Activated CD4-positive, alpha-beta T cell treated with anti-CD3 and anti-CD28 coated beads for 36 hours (primary cell): ENCODE measurements around the gene UPK3BL1. TPM values are rescaled to one million over a fixed set of nuclear protein-coding genes. Genes with fewer than 3 reads are reported as not detected.
"Not testable (repeated sequence)": the region's sequence is repeated elsewhere in the genome, so short reads cannot be mapped to it uniquely, and the experiment has no call there.

Experiments used
- ATAC-seq: fragments of 200-7000 bp; cut with Tn5 transposase; one replicate; pipeline ENCODE4 v1.10.0; 2021; ENCODE audit warnings: mild to moderate bottlenecking, moderate library complexity
- CTCF ChIA-PET: fragments of 350-600 bp; sonication (Branson Sonifier 250); formaldehyde crosslinking; loops from one replicate; lab custom pipeline; 2021; ENCODE audit warnings: antibody characterized with exemption; lab: Charles Lee
- POLR2A ChIA-PET: fragments of 350-600 bp; sonication (Branson Sonifier 250); formaldehyde crosslinking; loops from one replicate; lab custom pipeline; 2021; ENCODE audit warnings: antibody characterized with exemption, inconsistent platforms; lab: Charles Lee
- DNase-seq: peaks from one replicate; pipeline ENCODE4 v3.0.0-alpha.2; 2020
- H3K27ac Mint-ChIP-seq: one replicate; pipeline ENCODE4 v1.8.0; 2021; ENCODE audit warnings: mixed read lengths
- H3K27me3 Mint-ChIP-seq: one replicate; pipeline ENCODE4 v1.8.0; 2021; ENCODE audit warnings: mixed read lengths
- H3K36me3 Mint-ChIP-seq: one replicate; pipeline ENCODE4 v1.8.0; 2021; ENCODE audit warnings: low read depth, mixed read lengths
- H3K4me1 Mint-ChIP-seq: one replicate; pipeline ENCODE4 v1.8.0; 2021; ENCODE audit warnings: mixed read lengths
- H3K4me3 Mint-ChIP-seq: one replicate; pipeline ENCODE4 v1.8.0; 2021; ENCODE audit warnings: mild to moderate bottlenecking, moderate library complexity, mixed read lengths
- H3K9me3 Mint-ChIP-seq: one replicate; pipeline ENCODE4 v1.8.0; 2021; ENCODE audit warnings: low read depth, mixed read lengths
- intact Hi-C, 2 experiments: fragments of 100-400 bp; cut with DNase I in 1 of 2; cut with micrococcal nuclease in 1 of 2; formaldehyde crosslinking; loops; one replicate each; pipeline versions ENCODE4 v1.14.2 to v1.15.1; 2022 to 2024; cut with DNase I, micrococcal nuclease
- total RNA-seq, 2 experiments: library from RNA; stranded (reverse); gene quantifications; one replicate each; pipeline ENCODE4 v1.2.3, GENCODE V29; 2021

The UPK3BL1 gene
- total RNA-seq = 1 to 10 TPM in 1 of 2 experiments, not detected in 1; 4.0 TPM

- H3K4me3 Mint-ChIP-seq, ATAC-seq, CTCF ChIA-PET, H3K27ac Mint-ChIP-seq, POLR2A ChIA-PET, H3K9me3 Mint-ChIP-seq, DNase-seq, H3K36me3 Mint-ChIP-seq, H3K27me3 Mint-ChIP-seq, H3K4me1 Mint-ChIP-seq, intact Hi-C loops: not testable (repeated sequence)
These were observed at the start of gene UPK3BL1 for GRCh38 chr7:102642691-102643090. TSS of gene UPK3BL1 (minus strand) at chr7:102642791. CDS start at chr7:102642741, 50 bp downstream.

- ATAC-seq, intact Hi-C loops, H3K9me3 Mint-ChIP-seq, H3K4me1 Mint-ChIP-seq, CTCF ChIA-PET, POLR2A ChIA-PET, H3K27me3 Mint-ChIP-seq, DNase-seq, H3K27ac Mint-ChIP-seq, H3K36me3 Mint-ChIP-seq, H3K4me3 Mint-ChIP-seq: not testable (repeated sequence)
These were observed 48.0 kb upstream of the UPK3BL1 start for GRCh38 chr7:102690602-102691001.

- peak; percentile 67 for DNase-seq
These were observed 47.1 kb upstream of the UPK3BL1 start for GRCh38 chr7:102689436-102690282.

GRCh38 chr7:102688299-102689036, 45.9 kb upstream of the UPK3BL1 start:
- DNase-seq = peak; percentile 54
- H3K36me3 Mint-ChIP-seq = not testable (repeated sequence)

More at GRCh38 chr7:102689436-102690282, 47.1 kb upstream of the UPK3BL1 start:
- Mint-ChIP-seq H3K4me3 (peak overlapping the region; percentile 67), H3K27ac (peak overlapping the region; percentile 83)
- POLR2A ChIA-PET, H3K36me3 Mint-ChIP-seq, intact Hi-C loops, H3K9me3 Mint-ChIP-seq, H3K4me1 Mint-ChIP-seq, CTCF ChIA-PET, H3K27me3 Mint-ChIP-seq: not testable (repeated sequence)
- ATAC-seq = peak; percentile 83

GRCh38 chr7:102682560-102682959, 40.0 kb upstream of the UPK3BL1 start:
- H3K36me3 Mint-ChIP-seq, H3K9me3 Mint-ChIP-seq, H3K27ac Mint-ChIP-seq, intact Hi-C loops, CTCF ChIA-PET, POLR2A ChIA-PET, H3K4me1 Mint-ChIP-seq, DNase-seq, H3K27me3 Mint-ChIP-seq, H3K4me3 Mint-ChIP-seq, ATAC-seq: not testable (repeated sequence)

More at GRCh38 chr7:102688299-102689036, 45.9 kb upstream of the UPK3BL1 start:
- H3K4me3 Mint-ChIP-seq, H3K9me3 Mint-ChIP-seq, H3K27ac Mint-ChIP-seq, H3K27me3 Mint-ChIP-seq, POLR2A ChIA-PET, intact Hi-C loops, CTCF ChIA-PET, H3K4me1 Mint-ChIP-seq: not testable (repeated sequence)
- peak; percentile 80 for ATAC-seq

- H3K27me3 Mint-ChIP-seq, ATAC-seq, H3K36me3 Mint-ChIP-seq, POLR2A ChIA-PET, H3K9me3 Mint-ChIP-seq, intact Hi-C loops, H3K4me1 Mint-ChIP-seq, H3K4me3 Mint-ChIP-seq, H3K27ac Mint-ChIP-seq, DNase-seq, CTCF ChIA-PET: not testable (repeated sequence)
These were observed 38.2 kb upstream of the UPK3BL1 start for GRCh38 chr7:102680780-102681179.

GRCh38 chr7:102675545-102675944, 33.0 kb upstream of the UPK3BL1 start:
- ATAC-seq (peak; percentile 49), DNase-seq (peak; percentile 40)
- POLR2A ChIA-PET, H3K4me3 Mint-ChIP-seq, H3K9me3 Mint-ChIP-seq, H3K4me1 Mint-ChIP-seq, H3K27ac Mint-ChIP-seq, CTCF ChIA-PET, intact Hi-C loops, H3K36me3 Mint-ChIP-seq, H3K27me3 Mint-ChIP-seq: not testable (repeated sequence)

GRCh38 chr7:102673447-102674067, 31.0 kb upstream of the UPK3BL1 start:
- ATAC-seq (peak; percentile 14), DNase-seq (peak; percentile 4)
- POLR2A ChIA-PET, H3K27me3 Mint-ChIP-seq, H3K4me1 Mint-ChIP-seq, H3K27ac Mint-ChIP-seq, H3K9me3 Mint-ChIP-seq, H3K36me3 Mint-ChIP-seq, H3K4me3 Mint-ChIP-seq, CTCF ChIA-PET, intact Hi-C loops: not testable (repeated sequence)

- H3K9me3 Mint-ChIP-seq, intact Hi-C loops, CTCF ChIA-PET, H3K4me1 Mint-ChIP-seq, POLR2A ChIA-PET, H3K27ac Mint-ChIP-seq, H3K27me3 Mint-ChIP-seq, H3K4me3 Mint-ChIP-seq, DNase-seq, H3K36me3 Mint-ChIP-seq: not testable (repeated sequence)
- peak; percentile 7 for ATAC-seq
These were observed 29.3 kb upstream of the UPK3BL1 start for GRCh38 chr7:102671956-102672307.

GRCh38 chr7:102671166-102671955, 28.8 kb upstream of the UPK3BL1 start, which contains the start of gene POLR2J2:
TSS of gene POLR2J2 (minus strand) at chr7:102671663. CDS start at chr7:102671601, 62 bp downstream.
- H3K4me1 Mint-ChIP-seq, POLR2A ChIA-PET, intact Hi-C loops, H3K9me3 Mint-ChIP-seq, H3K36me3 Mint-ChIP-seq, H3K27me3 Mint-ChIP-seq, CTCF ChIA-PET: not testable (repeated sequence)
- Mint-ChIP-seq H3K27ac (peak within 1 kb of the TSS; percentile 90), H3K4me3 (peak within 1 kb of the TSS; percentile 86)
- peak; percentile 87 for ATAC-seq
- DNase-seq = peak; percentile 100

- CTCF ChIA-PET, ATAC-seq, H3K36me3 Mint-ChIP-seq, DNase-seq, H3K9me3 Mint-ChIP-seq, H3K27ac Mint-ChIP-seq, H3K27me3 Mint-ChIP-seq, H3K4me1 Mint-ChIP-seq, POLR2A ChIA-PET, H3K4me3 Mint-ChIP-seq, intact Hi-C loops: not testable (repeated sequence)
These were observed 24.9 kb upstream of the UPK3BL1 start for GRCh38 chr7:102667523-102667922.
